Peyer's patch (tissue), 4 donors: ENCODE measurements around the gene ATP8A1. TPM values are rescaled to one million over a fixed set of nuclear protein-coding genes. Genes with fewer than 3 reads are reported as not detected.

ENCODE experiments used
- DNase-seq, 3 donors: peaks; one replicate each; pipeline ENCODE4 v3.0.0-alpha.2; 2017 to 2019
- H3K27ac ChIP-seq, 4 donors: fragments of 200-600 bp; sonication (generic); one replicate each; pipeline ENCODE4 v1.5.1; 2016 to 2019
- H3K27me3 ChIP-seq, 2 donors: fragments of 200-600 bp; sonication (generic); one replicate each; pipeline ENCODE4 v1.5.1; 2019
- H3K36me3 ChIP-seq, 3 donors: fragments of 200-600 bp; sonication (generic); one replicate each; pipeline ENCODE4 v1.5.1; 2016 to 2019
- H3K4me1 ChIP-seq, 4 donors: fragments of 200-600 bp; sonication (generic); one replicate each; pipeline ENCODE4 v1.5.1; 2016 to 2019
- H3K4me3 ChIP-seq, 4 donors: fragments of 200-600 bp; sonication (generic); 1 replicate in 3 of 4; 2 replicates in 1 of 4; pipeline ENCODE4 v1.5.1; 2016 to 2019; ENCODE audit warnings: mild to moderate bottlenecking in 1 of 4
- H3K9me3 ChIP-seq, 4 donors: fragments of 200-600 bp; sonication (generic); one replicate each; pipeline ENCODE4 v1.5.1; 2016 to 2019; ENCODE audit warnings: mild to moderate bottlenecking in 1 of 4
- CTCF ChIP-seq, 6 experiments: fragments of 450-650 bp in 4 of 6; fragments of 200-600 bp in 2 of 6; sonication (generic) in 1 of 6; IDR thresholded peaks; one replicate each; pipeline ENCODE4 v1.5.1; 2017 to 2019; ENCODE audit warnings: antibody characterized with exemption in 6 of 6, mild to moderate bottlenecking in 3 of 6, moderate library complexity in 1 of 6
- POLR2A ChIP-seq, 2 donors: fragments of 450-650 bp; IDR thresholded peaks; one replicate each; pipeline ENCODE4 v1.5.1; 2017; ENCODE audit warnings: antibody characterized with exemption in 2 of 2, mild to moderate bottlenecking in 2 of 2, moderate library complexity in 2 of 2
- total RNA-seq, 4 donors: library from RNA; depleted of rRNA; stranded (reverse); fragments of >200 nt; gene quantifications; one replicate each; pipeline ENCODE4 v1.1.0, GENCODE V29; 2016

ATP8A1 gene
- total RNA-seq, 4 donors from 2014 or later, result 71.0 to 172 (median 158) TPM

- peaks cover 1 to 20% (median 6%) of the 10 kb centered on the region in 4 donors for H3K4me1 ChIP-seq
- H3K27ac ChIP-seq, result no peak overlapping the region
- H3K27me3 ChIP-seq, result no peaks in the 10 kb centered on the region
- no peak overlapping the region for H3K4me3 ChIP-seq
- H3K9me3 ChIP-seq, result no peaks in the 10 kb centered on the region
- no peak for DNase-seq
- TF ChIP-seq CTCF (IDR thresholded peaks at IDR 0.05), result no peak
- no peak for TF ChIP-seq POLR2A (IDR thresholded peaks at IDR 0.05)
- H3K36me3 ChIP-seq, result no peaks in the 10 kb centered on the region
These were observed 19.8 kb downstream of the ATP8A1 start for GRCh38 chr4:42637104-42637503.

- Histone ChIP-seq H3K27ac (no peak overlapping the region), H3K4me3 (no peak overlapping the region), H3K27me3 (no peaks in the 10 kb centered on the region), H3K4me1 (peaks cover 0 to 20% (median 6%) of the 10 kb centered on the region in 4 donors), H3K9me3 (no peaks in the 10 kb centered on the region), H3K36me3 (no peaks in the 10 kb centered on the region)
- no peak for TF ChIP-seq CTCF (IDR thresholded peaks at IDR 0.05)
- TF ChIP-seq POLR2A (IDR thresholded peaks at IDR 0.05), result no peak
- no peak for DNase-seq
These were observed 20.3 kb downstream of the ATP8A1 start for GRCh38 chr4:42636645-42636949.

GRCh38 chr4:42633605-42634388 is 23.1 kb downstream of the ATP8A1 start:
- Histone ChIP-seq H3K4me3 (no peak overlapping the region), H3K9me3 (no peaks in the 10 kb centered on the region), H3K4me1 (peaks cover 0 to 4% (median 2%) of the 10 kb centered on the region in 4 donors), H3K27me3 (no peaks in the 10 kb centered on the region), H3K27ac (no peak overlapping the region), H3K36me3 (no peaks in the 10 kb centered on the region)
- TF ChIP-seq POLR2A (IDR thresholded peaks at IDR 0.05), result no peak
- no peak for DNase-seq

GRCh38 chr4:42632653-42633382 is 24.1 kb downstream of the ATP8A1 start:
- DNase-seq, result no peak
- Histone ChIP-seq H3K27me3 (no peaks in the 10 kb centered on the region), H3K27ac (no peak overlapping the region), H3K4me1 (peaks cover 0 to 9% (median 2%) of the 10 kb centered on the region in 4 donors), H3K9me3 (no peaks in the 10 kb centered on the region), H3K36me3 (no peaks in the 10 kb centered on the region), H3K4me3 (no peak overlapping the region)
- no peak for TF ChIP-seq POLR2A (IDR thresholded peaks at IDR 0.05)
- TF ChIP-seq CTCF (IDR thresholded peaks at IDR 0.05), result no peak

GRCh38 chr4:42630908-42631307 is 26.0 kb downstream of the ATP8A1 start:
- no peak for TF ChIP-seq CTCF (IDR thresholded peaks at IDR 0.05)
- TF ChIP-seq POLR2A (IDR thresholded peaks at IDR 0.05), result no peak
- no peak for DNase-seq
- H3K27me3 ChIP-seq, result no peaks in the 10 kb centered on the region
- H3K27ac ChIP-seq, result peak overlapping the region in 1 of 4 donors; percentile 81
- H3K4me3 ChIP-seq, result no peak overlapping the region
- H3K36me3 ChIP-seq, result no peaks in the 10 kb centered on the region
- H3K9me3 ChIP-seq, result no peaks in the 10 kb centered on the region
- H3K4me1 ChIP-seq, result peaks cover 0 to 10% (median 0%) of the 10 kb centered on the region in 4 donors

GRCh38 chr4:42628740-42629139 is 28.2 kb downstream of the ATP8A1 start:
- H3K4me1 ChIP-seq, result peaks cover 0 to 18% (median 0%) of the 10 kb centered on the region in 4 donors
- no peaks in the 10 kb centered on the region for H3K36me3 ChIP-seq
- peak overlapping the region in 3 of 4 donors; percentile 56 to 81 (median 65) for H3K27ac ChIP-seq
- no peaks in the 10 kb centered on the region for H3K9me3 ChIP-seq
- H3K4me3 ChIP-seq, result no peak overlapping the region
- H3K27me3 ChIP-seq, result no peaks in the 10 kb centered on the region
- peak in 1 of 3 donors; percentile 86 for DNase-seq
- TF ChIP-seq CTCF (IDR thresholded peaks at IDR 0.05) (no peak), POLR2A (IDR thresholded peaks at IDR 0.05) (peak in 1 of 2 donors; percentile 58)
